IMR-90 (cell line): Measurements from ENCODE around the gene CERS6.

ENCODE experiments used
- BHLHE40 ChIP-seq: fragments of 150-350 bp; IDR thresholded peaks from 2 replicates; pipeline ENCODE4 v1.6.1; 2016; ENCODE audit warnings: mild to moderate bottlenecking, low read depth, low read length
- CEBPB ChIP-seq: IDR thresholded peaks from 2 replicates; pipeline ENCODE4 v1.6.1; 2012; ENCODE audit warnings: low read depth, low read length, improper control_type of control experiment
- FOS ChIP-seq: fragments of 150-350 bp; IDR thresholded peaks from 2 replicates; pipeline ENCODE4 v1.6.1; 2016; ENCODE audit warnings: low read depth, low read length
- MAFK ChIP-seq: IDR thresholded peaks from 2 replicates; pipeline ENCODE4 v1.6.1; 2012; ENCODE audit warnings: low read depth, low read length, improper control_type of control experiment
- MXI1 ChIP-seq: IDR thresholded peaks from 2 replicates; pipeline ENCODE4 v1.6.1; 2012; ENCODE audit warnings: low read depth, mild to moderate bottlenecking, low read length, moderate library complexity, borderline replicate concordance
- POLR2A ChIP-seq: IDR thresholded peaks from 2 replicates; pipeline ENCODE4 v1.6.1; 2012; ENCODE audit warnings: mild to moderate bottlenecking, low read depth, low read length
- RAD21 ChIP-seq: IDR thresholded peaks from 2 replicates; pipeline ENCODE4 v1.6.1; 2012; ENCODE audit warnings: low read length, improper control_type of control experiment
- SMC3 ChIP-seq: fragments of 150-350 bp; IDR thresholded peaks from 2 replicates; pipeline ENCODE4 v1.6.1; 2016; ENCODE audit warnings: low read depth, mild to moderate bottlenecking, antibody characterized with exemption, low read length, moderate library complexity
- USF2 ChIP-seq: fragments of 150-350 bp; IDR thresholded peaks from 2 replicates; pipeline ENCODE4 v1.6.1; 2017; ENCODE audit warnings: mild to moderate bottlenecking, antibody characterized with exemption, low read length, low read depth
- TF ChIP-seq, protein P1 (sequence below): conservative IDR thresholded peaks from 2 replicates; pipeline ENCODE4 v1.5.1; 2012; ENCODE audit warnings: mild to moderate bottlenecking, low read depth, low read length, improper control_type of control experiment

DNA sequence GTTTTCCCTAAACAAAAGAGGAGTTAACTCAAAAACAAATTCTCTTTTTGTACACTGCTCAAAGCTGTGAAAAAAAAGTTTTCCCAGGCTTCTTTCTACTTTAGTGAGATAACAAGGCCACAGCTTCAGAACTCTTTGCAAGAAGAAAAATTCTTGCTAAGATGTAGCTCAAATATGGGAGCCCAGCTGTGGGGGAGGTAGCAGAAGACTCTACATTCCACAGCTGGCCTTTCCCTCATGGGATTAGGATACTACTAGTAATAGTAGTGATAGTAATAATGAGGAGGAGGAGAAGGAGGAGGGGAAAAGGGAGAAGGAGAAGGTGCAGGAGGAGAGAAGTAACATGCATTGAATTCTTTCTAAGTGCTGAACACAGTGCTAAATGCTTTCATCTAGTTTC, 19.2 kb upstream of the CERS6 start:
- TF ChIP-seq USF2 (no peak), POLR2A (no peak), MXI1 (no peak), BHLHE40 (no peak), CEBPB (no peak), MAFK (no peak), RAD21 (no peak), FOS (no peak), SMC3 (no peak)
- TF ChIP-seq, protein P1, sequence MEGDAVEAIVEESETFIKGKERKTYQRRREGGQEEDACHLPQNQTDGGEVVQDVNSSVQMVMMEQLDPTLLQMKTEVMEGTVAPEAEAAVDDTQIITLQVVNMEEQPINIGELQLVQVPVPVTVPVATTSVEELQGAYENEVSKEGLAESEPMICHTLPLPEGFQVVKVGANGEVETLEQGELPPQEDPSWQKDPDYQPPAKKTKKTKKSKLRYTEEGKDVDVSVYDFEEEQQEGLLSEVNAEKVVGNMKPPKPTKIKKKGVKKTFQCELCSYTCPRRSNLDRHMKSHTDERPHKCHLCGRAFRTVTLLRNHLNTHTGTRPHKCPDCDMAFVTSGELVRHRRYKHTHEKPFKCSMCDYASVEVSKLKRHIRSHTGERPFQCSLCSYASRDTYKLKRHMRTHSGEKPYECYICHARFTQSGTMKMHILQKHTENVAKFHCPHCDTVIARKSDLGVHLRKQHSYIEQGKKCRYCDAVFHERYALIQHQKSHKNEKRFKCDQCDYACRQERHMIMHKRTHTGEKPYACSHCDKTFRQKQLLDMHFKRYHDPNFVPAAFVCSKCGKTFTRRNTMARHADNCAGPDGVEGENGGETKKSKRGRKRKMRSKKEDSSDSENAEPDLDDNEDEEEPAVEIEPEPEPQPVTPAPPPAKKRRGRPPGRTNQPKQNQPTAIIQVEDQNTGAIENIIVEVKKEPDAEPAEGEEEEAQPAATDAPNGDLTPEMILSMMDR, result no peak
